ENCODE measurements around the gene CAPN2. TPM values are rescaled to one million over a fixed set of nuclear protein-coding genes. Genes with fewer than 3 reads are reported as not detected.

The CAPN2 gene
- total RNA-seq, 1 donor from 2014 or later, result 151 TPM

DNA sequence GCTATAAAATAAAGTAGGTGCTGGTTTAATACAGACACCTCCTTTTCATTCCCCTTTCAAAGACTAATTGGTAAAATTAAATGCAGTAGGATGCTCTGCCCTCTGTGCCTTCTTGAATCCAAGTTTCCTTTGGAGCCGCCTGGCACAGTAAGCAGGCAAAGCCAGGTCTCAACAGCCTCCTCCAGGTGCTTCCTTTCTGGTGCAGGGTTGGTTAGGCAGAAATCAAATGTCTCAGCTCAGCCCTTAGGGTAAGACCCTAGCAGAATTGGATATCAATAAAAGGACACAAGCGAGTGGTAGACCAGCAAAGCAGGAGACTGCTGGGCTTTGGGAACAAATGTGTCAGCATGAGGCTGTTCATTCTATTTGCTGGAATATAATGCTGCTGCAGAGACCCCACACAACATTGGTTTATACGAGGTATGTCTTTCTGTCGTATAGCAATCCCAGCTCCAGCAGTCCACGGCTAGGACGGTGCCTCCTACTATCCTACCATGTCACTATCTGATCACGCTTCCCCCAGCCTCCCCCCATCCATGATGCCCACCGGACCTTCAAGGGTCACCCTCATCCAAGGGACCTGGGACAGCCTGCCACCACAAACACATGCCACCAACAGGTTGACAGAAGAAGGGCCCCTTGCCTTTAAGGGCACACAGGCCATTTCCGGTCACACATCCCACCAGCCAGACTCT is 58.4 kb downstream of the CAPN2 start:
- Mint-ChIP-seq H3K4me3 (no peak overlapping the region), H3K27ac (peak overlapping the region; percentile 96), H3K9me3 (peaks cover 3% of the 10 kb centered on the region), H3K36me3 (peaks cover 42% of the 10 kb centered on the region), H3K4me1 (peaks cover 25% of the 10 kb centered on the region), H3K27me3 (ENCODE audit: low read depth) (no peaks in the 10 kb centered on the region)
- TF ChIP-seq, protein P1, sequence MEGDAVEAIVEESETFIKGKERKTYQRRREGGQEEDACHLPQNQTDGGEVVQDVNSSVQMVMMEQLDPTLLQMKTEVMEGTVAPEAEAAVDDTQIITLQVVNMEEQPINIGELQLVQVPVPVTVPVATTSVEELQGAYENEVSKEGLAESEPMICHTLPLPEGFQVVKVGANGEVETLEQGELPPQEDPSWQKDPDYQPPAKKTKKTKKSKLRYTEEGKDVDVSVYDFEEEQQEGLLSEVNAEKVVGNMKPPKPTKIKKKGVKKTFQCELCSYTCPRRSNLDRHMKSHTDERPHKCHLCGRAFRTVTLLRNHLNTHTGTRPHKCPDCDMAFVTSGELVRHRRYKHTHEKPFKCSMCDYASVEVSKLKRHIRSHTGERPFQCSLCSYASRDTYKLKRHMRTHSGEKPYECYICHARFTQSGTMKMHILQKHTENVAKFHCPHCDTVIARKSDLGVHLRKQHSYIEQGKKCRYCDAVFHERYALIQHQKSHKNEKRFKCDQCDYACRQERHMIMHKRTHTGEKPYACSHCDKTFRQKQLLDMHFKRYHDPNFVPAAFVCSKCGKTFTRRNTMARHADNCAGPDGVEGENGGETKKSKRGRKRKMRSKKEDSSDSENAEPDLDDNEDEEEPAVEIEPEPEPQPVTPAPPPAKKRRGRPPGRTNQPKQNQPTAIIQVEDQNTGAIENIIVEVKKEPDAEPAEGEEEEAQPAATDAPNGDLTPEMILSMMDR (IDR thresholded peaks at IDR 0.05; ENCODE audit: unreplicated experiment), result no peak
- no peak for DNase-seq (ENCODE audit: low spot score in 2 of 2, unreplicated experiment in 2 of 2)

DNA sequence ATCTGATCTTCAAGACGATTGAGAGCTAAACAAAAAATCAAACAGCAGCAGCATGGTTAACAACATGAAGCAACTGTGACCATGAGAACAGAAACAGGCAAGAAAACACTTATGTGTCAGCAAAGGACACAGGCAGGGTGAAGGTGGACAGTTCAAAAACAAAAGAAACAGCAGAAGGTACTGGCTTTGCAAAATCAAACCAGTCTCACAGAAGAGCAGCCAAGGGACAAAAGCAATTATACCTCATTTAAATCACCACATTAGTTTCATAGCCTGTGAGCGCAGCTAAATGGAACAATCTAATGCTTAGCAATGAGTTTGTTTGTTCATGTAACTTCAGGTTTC is 59.1 kb downstream of the CAPN2 start:
- TF ChIP-seq, protein P1 (IDR thresholded peaks at IDR 0.05; ENCODE audit: unreplicated experiment), result no peak
- no peak for DNase-seq (ENCODE audit: low spot score in 2 of 2, unreplicated experiment in 2 of 2)
- peaks cover 42% of the 10 kb centered on the region for H3K36me3 Mint-ChIP-seq
- no peaks in the 10 kb centered on the region for H3K27me3 Mint-ChIP-seq (ENCODE audit: low read depth)
- H3K4me3 Mint-ChIP-seq, result no peak overlapping the region
- H3K27ac Mint-ChIP-seq, result peak overlapping the region; percentile 96
- H3K9me3 Mint-ChIP-seq, result peaks cover 3% of the 10 kb centered on the region
- peaks cover 25% of the 10 kb centered on the region for H3K4me1 Mint-ChIP-seq

DNA sequence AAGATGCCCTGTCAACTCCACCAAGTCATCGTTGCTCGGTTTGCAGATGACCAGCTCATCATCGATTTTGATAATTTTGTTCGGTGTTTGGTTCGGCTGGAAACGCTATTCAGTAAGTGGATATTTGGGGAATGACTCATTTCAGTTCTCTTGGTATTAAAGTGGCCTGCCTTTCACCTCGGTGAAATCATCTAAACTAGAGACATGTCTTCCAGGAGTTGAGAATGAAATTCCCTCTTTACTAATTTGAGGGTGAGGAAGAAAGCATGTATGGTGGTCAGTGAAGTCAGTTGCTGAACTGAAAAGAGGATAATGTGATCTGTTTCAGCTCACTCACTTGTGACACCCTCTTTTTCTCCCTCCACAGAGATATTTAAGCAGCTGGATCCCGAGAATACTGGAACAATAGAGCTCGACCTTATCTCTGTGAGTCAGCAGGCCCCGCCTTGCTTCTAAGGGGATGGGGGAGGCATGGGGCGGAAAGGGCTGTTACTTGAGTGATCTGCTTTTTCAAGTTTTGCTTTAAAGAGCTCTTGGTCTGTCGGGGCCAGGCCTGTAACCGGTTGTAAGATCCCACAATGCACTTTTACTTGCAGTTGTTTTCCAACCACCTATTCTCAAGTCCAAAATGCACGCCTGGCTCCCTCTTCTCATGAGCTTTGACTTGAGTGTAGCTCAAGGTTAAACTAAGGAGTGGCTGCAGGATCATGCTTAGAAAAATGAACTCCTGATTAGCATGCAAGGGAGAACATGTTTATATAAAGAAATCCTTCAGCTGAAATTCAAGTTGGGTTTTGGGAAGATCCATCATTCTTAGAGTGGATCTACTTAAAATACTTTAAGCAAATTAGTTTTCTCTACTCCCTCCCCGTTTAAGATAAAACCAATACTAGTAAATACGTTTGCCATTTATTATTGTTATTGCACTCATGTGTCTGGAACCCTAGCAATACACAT is 59.8 kb downstream of the CAPN2 start:
- DNase-seq (ENCODE audit: low spot score in 2 of 2, unreplicated experiment in 2 of 2), result peak in 1 of 2 experiments; percentile 52
- Mint-ChIP-seq H3K9me3 (peaks cover 3% of the 10 kb centered on the region), H3K4me3 (peak overlapping the region; percentile 9), H3K36me3 (peaks cover 42% of the 10 kb centered on the region), H3K27me3 (ENCODE audit: low read depth) (no peaks in the 10 kb centered on the region), H3K4me1 (peaks cover 28% of the 10 kb centered on the region), H3K27ac (peak overlapping the region; percentile 96)
- TF ChIP-seq, protein P1 (IDR thresholded peaks at IDR 0.05; ENCODE audit: unreplicated experiment), result no peak

DNA sequence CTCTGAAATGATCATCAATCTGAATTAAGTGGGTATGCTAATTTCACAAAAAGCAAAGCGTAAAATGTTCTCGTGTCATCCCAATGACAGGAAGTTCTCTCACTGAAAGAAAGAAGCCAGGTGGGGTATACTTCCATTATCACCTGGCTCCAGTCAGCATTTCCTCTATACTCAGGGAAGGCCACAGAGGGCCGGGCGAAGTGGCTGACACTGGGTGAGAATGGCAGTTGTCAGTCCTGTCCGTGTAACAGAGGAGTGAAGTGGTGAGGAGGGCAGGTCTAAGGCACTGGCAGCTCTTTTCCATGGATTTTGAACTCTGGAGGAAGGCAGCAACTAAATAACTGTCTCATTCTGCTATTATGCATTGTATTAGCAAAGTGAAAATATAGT is 60.4 kb downstream of the CAPN2 start:
- Mint-ChIP-seq H3K9me3 (peaks cover 3% of the 10 kb centered on the region), H3K4me3 (no peak overlapping the region), H3K4me1 (peaks cover 32% of the 10 kb centered on the region), H3K27ac (peak overlapping the region; percentile 96), H3K36me3 (peaks cover 47% of the 10 kb centered on the region), H3K27me3 (ENCODE audit: low read depth) (no peaks in the 10 kb centered on the region)
- TF ChIP-seq, protein P1 (IDR thresholded peaks at IDR 0.05; ENCODE audit: unreplicated experiment), result no peak
- no peak for DNase-seq (ENCODE audit: low spot score in 2 of 2, unreplicated experiment in 2 of 2)

DNA sequence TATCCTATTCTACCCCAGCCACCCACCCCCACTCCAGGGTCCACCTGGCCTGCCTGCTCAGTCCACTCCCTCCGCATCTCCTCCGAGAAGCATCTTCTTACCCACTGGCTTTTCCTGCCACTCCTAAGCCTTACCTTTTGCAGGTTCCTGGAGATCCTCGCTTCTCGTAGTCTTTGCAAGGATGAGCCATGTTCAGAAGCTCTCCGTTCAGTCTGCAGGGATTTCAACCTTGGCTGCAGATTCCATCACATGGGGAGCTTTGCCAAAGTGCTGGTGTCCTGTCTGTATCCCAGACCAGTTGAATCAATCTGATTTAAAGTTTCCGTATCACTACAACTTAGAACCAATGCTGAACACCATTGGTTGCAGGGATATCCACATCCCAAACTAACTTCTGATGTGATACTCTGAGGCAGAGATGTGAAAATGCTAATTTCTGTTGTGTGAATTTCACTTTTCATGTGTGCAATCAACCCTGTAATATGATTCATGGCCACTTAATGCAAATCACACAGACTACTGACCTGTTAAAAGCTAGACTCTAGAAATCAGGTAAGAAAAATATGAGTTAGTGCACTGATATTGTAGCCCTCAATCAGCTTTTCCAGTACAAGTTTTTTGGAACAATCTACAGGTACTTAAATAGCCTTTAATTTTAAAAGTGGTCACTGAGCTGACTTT is 61.9 kb downstream of the CAPN2 start:
- peaks cover 54% of the 10 kb centered on the region for H3K36me3 Mint-ChIP-seq
- DNase-seq (ENCODE audit: low spot score in 2 of 2, unreplicated experiment in 2 of 2), result no peak
- no peaks in the 10 kb centered on the region for H3K27me3 Mint-ChIP-seq (ENCODE audit: low read depth)
- TF ChIP-seq, protein P1 (IDR thresholded peaks at IDR 0.05; ENCODE audit: unreplicated experiment), result no peak
- peak overlapping the region; percentile 77 for H3K27ac Mint-ChIP-seq
- no peaks in the 10 kb centered on the region for H3K9me3 Mint-ChIP-seq
- H3K4me1 Mint-ChIP-seq, result peaks cover 32% of the 10 kb centered on the region
- no peak overlapping the region for H3K4me3 Mint-ChIP-seq

Measured in mesothelial cell of epicardium (in vitro differentiated cells).